T-helper 1 cell treated with Interleukin-12 subunit alpha and Interleukin-12 subunit beta and Interleukin-4 antibody, amounts not matched to agents 30 μg/mL and 1 μg/mL, for 36 hours (primary cell): ENCODE measurements around the gene PLPP1.

Source experiments
- H3K27ac Mint-ChIP-seq: one replicate; pipeline ENCODE4 v1.8.0; 2021; ENCODE audit warnings: mild to moderate bottlenecking, mixed read lengths
- H3K27me3 Mint-ChIP-seq: one replicate; pipeline ENCODE4 v1.8.0; 2021; ENCODE audit warnings: low read depth, mixed read lengths
- H3K36me3 Mint-ChIP-seq: one replicate; pipeline ENCODE4 v1.8.0; 2021; ENCODE audit warnings: low read depth, mixed read lengths
- H3K4me1 Mint-ChIP-seq: one replicate; pipeline ENCODE4 v1.8.0; 2021; ENCODE audit warnings: low read depth, mixed read lengths
- H3K4me3 Mint-ChIP-seq: one replicate; pipeline ENCODE4 v1.8.0; 2021; ENCODE audit warnings: mild to moderate bottlenecking, moderate library complexity, mixed read lengths
- H3K9me3 Mint-ChIP-seq: one replicate; pipeline ENCODE4 v1.8.0; 2021; ENCODE audit warnings: mixed read lengths

The PLPP1 gene

DNA sequence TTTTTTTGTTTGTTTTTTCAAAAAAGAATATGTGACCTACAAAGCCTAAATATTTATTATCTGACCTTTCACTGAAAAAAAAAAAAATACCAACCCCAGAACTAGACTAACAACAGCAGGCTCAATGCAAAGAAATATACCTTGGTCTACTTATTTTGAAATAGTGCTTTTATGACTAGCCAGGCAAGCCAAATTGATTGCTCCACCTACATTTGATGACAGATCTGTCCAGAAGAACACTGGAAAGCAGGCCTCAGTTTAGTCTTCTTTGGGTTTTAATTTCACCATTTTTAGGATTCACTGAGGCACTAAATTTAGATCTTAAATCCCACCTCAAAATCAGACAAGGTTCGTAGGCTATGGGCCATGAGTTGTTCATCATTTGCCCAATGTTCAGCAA lies 97.3 kb downstream of the PLPP1 start:
- Mint-ChIP-seq H3K27ac (no peak overlapping the region), H3K36me3 (peaks cover 41% of the 10 kb centered on the region), H3K9me3 (peaks cover 28% of the 10 kb centered on the region), H3K4me3 (no peak overlapping the region), H3K27me3 (no peaks in the 10 kb centered on the region), H3K4me1 (peaks cover 6% of the 10 kb centered on the region)

DNA sequence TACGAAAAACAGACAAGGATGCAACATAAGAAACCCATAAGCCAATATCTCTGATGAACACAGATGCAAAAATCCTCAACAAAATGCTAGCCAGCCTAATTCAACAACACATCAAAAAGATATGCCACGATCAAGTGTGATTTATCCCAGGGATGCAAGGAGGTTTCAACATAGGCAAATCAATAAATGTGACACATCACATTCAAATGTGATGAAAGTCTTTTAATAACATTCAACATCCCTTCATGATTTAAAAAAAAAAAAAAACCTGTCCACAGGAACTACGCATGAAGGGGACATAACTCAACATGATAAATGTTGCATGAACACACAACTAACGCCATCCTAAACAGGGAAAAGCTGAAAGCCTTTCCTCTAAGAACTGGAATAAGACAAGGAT lies 102.2 kb downstream of the PLPP1 start:
- Mint-ChIP-seq H3K9me3 (peaks cover 53% of the 10 kb centered on the region), H3K4me3 (no peak overlapping the region), H3K27ac (no peak overlapping the region), H3K36me3 (peaks cover 72% of the 10 kb centered on the region), H3K27me3 (no peaks in the 10 kb centered on the region), H3K4me1 (peaks cover 2% of the 10 kb centered on the region)

DNA sequence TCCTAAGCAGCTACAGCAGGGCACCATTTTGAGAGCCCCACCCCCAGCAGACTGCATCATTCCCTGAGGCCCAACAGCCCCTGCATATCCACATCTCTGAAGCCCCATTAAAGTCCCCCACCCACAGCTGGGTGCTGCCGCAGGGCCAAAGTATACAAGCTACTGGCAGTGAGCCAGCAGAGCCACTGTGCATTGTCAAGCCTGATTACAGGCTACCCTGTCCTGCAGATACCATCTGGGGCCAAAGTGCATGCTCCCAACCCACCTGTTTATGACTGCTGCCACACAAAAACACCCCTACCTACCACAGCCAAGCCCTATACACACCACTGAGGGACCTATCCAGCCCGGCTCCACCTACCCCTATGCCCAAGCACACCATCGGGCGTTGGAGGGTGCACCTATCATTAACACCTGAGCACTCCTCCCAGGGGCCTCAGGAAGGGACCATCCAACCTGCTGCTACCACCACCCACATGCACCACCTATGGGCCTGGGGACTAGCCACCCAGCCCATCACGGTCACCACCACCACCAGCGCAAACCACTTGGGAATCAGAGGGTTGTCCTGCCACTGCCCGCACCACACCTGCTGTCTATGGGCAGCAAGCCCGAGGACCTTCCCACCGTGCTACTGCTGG lies 105.0 kb downstream of the PLPP1 start:
- Mint-ChIP-seq H3K9me3 (peaks cover 40% of the 10 kb centered on the region), H3K27ac (no peak overlapping the region), H3K4me3 (no peak overlapping the region), H3K36me3 (peaks cover 62% of the 10 kb centered on the region), H3K4me1 (no peaks in the 10 kb centered on the region), H3K27me3 (no peaks in the 10 kb centered on the region)

DNA sequence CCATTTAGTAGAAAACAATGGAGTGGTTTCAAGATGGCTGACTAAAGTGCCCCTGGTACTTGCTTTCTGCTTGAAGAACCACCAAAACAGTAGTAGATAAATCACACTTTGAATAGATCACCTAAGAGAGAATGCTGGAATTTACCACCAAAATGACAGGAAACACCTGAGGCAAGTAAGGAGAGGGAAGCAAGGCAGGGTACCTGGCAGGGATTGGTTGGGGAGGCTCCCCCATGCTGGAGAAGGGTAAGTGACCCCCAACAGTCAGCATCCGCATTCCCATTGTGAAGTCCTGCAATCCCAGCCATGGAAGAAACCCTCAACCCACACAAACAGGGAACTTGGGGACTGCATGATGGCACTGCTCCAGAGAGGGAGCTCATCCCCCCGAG lies 105.5 kb downstream of the PLPP1 start:
- H3K36me3 Mint-ChIP-seq: peaks cover 61% of the 10 kb centered on the region
- H3K4me1 Mint-ChIP-seq: no peaks in the 10 kb centered on the region
- H3K9me3 Mint-ChIP-seq: peaks cover 35% of the 10 kb centered on the region
- no peaks in the 10 kb centered on the region for H3K27me3 Mint-ChIP-seq
- H3K27ac Mint-ChIP-seq: no peak overlapping the region
- H3K4me3 Mint-ChIP-seq: no peak overlapping the region

DNA sequence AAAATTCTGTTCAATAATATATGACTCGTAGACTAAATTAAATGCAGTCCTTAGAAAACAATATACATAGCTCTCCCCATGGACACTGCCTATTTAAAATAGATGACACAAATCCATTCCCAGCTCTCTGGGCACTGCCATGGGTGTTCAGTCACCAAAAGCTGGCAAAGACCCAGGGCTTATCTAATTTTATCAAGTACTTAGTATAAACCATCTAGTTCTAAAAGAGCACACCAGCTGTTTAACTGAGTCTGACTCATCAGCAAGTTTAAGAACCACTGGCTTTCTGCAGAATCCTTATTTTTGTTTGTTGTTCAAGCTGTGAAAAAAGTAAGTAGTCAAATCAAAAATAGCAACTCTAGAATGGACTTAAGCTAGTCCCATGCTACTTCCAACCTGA lies 107.6 kb downstream of the PLPP1 start:
- Mint-ChIP-seq H3K36me3 (peaks cover 63% of the 10 kb centered on the region), H3K9me3 (peaks cover 30% of the 10 kb centered on the region), H3K27me3 (no peaks in the 10 kb centered on the region), H3K4me1 (peaks cover 2% of the 10 kb centered on the region), H3K27ac (no peak overlapping the region), H3K4me3 (no peak overlapping the region)

DNA sequence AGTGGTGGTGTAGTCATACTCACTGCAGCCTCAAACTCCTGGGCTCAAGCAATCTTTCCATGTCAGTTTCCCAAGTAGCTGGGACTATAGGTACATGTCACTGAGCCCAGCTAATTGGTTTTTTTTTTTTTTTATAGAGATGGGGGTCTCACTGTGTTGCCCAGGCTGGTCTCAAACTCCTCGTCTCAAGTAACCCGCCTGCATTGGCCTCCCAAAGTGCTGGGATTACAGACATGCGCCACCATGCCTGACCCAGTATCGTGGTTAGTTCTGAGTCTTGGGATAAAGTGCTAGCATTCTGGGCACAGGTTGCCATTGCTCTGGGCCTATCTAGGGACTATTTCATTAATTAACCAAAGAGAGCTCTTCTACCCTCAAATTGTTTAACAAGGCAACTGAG lies 108.3 kb downstream of the PLPP1 start:
- H3K4me3 Mint-ChIP-seq: no peak overlapping the region
- peaks cover 3% of the 10 kb centered on the region for H3K4me1 Mint-ChIP-seq
- H3K27me3 Mint-ChIP-seq: no peaks in the 10 kb centered on the region
- H3K9me3 Mint-ChIP-seq: peaks cover 25% of the 10 kb centered on the region
- H3K36me3 Mint-ChIP-seq: peaks cover 57% of the 10 kb centered on the region
- no peak overlapping the region for H3K27ac Mint-ChIP-seq

DNA sequence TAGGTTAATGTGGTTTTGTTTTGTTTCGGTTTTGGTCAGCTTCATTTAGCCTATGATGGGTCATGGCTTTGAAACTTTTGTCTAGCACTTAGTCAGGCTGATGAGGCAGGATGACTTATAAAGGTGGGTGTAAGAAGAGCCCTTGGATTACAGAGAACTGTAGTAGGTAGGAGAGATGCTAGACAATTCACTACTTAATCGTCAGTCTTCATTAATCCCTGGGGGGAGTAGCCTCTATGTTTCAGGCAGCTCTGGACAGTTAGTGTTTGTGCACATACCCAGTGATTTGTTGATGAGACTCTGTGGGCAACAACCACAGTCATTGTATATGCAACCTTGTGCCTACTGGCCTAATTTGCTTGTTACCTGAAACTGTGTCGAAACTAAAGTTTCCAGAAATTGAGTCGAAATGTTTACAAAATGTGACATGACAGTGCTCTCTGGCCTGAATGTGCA lies 113.7 kb downstream of the PLPP1 start:
- no peaks in the 10 kb centered on the region for H3K27me3 Mint-ChIP-seq
- no peak overlapping the region for H3K4me3 Mint-ChIP-seq
- peaks cover 8% of the 10 kb centered on the region for H3K9me3 Mint-ChIP-seq
- no peak overlapping the region for H3K27ac Mint-ChIP-seq
- peaks cover 6% of the 10 kb centered on the region for H3K4me1 Mint-ChIP-seq
- H3K36me3 Mint-ChIP-seq: peaks cover 37% of the 10 kb centered on the region

DNA sequence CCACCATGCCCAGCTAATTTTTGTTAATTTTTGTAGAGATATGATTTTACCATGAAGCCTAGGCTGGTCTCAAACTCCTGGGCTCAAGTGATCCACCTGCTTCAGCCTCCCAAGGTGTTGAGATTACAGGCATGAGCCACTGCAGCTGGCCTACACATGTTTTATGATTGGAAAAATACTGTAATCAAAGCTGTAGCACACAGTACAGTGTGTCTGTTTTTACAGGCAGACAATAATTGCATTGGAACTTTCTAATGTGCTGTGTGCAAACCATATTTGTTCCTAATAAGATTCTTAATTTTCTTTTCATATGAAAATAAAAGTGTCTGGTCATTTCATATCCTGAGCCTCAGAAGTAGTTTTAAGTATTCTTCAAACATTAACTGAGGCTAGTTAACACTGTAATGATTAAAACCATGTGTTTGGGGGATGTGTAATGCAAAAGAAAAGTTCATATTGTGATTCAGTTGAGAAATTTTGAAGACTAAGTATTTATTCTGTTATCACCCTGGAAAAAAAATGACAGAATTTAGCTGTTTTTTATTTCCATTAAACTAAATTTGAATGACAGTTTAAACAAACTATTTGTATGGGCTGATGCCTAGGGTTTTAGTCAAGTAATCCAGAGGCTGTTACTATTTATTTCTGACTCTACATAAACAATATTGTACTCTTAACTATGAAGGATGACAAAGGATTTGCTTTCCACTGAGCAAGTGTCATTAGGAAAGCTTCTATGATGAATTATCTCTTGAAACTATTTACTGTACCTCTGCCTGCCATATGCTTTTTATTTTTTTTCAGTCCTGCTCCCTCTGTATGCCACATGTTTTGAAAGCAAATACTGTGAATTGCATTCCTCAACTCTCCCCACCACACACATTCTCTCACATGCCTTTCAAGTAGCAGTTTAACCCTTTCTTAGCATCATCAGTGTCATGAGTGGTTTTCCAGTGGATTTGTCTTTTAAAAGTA lies 115.5 kb downstream of the PLPP1 start:
- Mint-ChIP-seq H3K9me3 (peaks cover 8% of the 10 kb centered on the region), H3K27ac (no peak overlapping the region), H3K4me1 (peaks cover 6% of the 10 kb centered on the region), H3K36me3 (peaks cover 35% of the 10 kb centered on the region), H3K4me3 (no peak overlapping the region), H3K27me3 (no peaks in the 10 kb centered on the region)

DNA sequence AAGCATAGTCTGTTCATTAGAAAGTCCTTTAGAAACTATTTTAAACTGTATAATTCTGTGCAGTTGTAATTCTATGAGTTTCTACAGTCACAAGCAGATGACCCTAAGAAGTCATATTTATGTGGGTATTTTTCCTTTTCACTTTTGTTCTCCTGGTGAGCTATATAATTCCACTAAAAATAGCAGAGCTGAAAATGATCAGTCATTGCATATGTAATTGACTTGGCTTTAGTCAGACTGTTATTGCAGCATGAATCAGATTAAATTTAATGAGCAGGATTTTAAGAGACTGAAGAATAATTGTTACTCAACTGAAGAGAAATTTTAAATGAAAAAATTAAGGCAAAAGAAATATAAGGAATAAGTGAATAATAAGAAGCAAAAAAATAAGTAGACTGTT lies 118.5 kb downstream of the PLPP1 start:
- no peaks in the 10 kb centered on the region for H3K9me3 Mint-ChIP-seq
- no peak overlapping the region for H3K4me3 Mint-ChIP-seq
- peaks cover 25% of the 10 kb centered on the region for H3K36me3 Mint-ChIP-seq
- peaks cover 1% of the 10 kb centered on the region for H3K4me1 Mint-ChIP-seq
- no peaks in the 10 kb centered on the region for H3K27me3 Mint-ChIP-seq
- no peak overlapping the region for H3K27ac Mint-ChIP-seq

DNA sequence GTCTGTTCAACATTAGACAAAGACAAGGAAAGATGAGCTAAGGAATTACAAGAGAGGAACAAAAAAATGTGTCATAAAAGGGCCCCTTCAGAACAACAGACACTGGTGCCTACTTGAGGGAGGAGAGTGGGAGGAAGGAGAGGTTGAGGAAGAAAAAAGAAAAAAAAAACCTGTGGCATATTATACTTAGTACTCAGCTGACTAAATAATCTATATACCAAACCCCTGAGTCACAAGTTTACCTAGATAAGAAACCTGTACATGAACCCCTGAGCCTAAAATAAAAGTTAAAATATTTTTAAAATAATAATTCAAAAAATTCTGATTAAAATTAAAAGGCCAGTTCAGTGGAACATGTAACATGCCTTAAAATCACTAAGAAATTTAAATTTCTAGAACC lies 119.7 kb downstream of the PLPP1 start:
- H3K27me3 Mint-ChIP-seq: no peaks in the 10 kb centered on the region
- H3K4me1 Mint-ChIP-seq: no peaks in the 10 kb centered on the region
- H3K9me3 Mint-ChIP-seq: no peaks in the 10 kb centered on the region
- no peak overlapping the region for H3K27ac Mint-ChIP-seq
- peaks cover 24% of the 10 kb centered on the region for H3K36me3 Mint-ChIP-seq
- no peak overlapping the region for H3K4me3 Mint-ChIP-seq

DNA sequence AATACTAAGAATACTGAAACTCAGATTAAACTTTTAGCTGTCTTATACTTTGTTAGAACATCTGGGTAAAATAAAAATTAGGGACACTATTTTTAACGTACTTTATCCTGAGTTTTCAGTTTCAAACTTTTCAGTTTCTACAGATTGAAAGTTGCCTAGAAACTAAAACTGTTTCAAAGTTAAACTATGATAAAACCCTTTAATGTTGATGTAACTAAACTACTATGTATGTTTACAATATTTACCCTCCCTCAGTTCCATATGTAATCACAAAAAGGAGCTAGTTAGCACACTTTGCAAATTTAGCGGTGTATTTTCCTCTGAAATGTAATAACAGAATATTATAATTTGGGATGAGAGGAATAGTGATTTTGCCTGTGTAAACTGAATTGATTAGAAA lies 121.1 kb downstream of the PLPP1 start:
- Mint-ChIP-seq H3K4me1 (no peaks in the 10 kb centered on the region), H3K27me3 (no peaks in the 10 kb centered on the region), H3K9me3 (no peaks in the 10 kb centered on the region), H3K27ac (no peak overlapping the region), H3K36me3 (peaks cover 23% of the 10 kb centered on the region), H3K4me3 (no peak overlapping the region)

DNA sequence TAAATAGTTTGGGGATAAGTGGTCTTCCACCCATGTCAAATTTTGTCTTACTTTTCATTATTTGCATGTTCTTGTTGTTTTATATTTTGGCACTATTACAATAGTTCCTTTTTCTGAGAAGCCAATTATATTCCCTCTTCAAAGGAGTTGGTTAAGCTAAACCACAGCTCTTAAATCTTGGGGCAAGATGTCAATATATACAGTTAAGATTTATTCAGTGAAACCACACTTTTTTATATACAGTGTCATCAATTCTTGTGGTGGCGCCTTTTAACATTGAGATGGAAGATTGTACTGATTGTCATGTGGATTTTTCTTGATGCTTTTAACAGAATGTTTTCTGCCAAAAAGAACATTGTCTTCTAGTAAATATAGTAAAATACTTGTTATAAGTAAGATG lies 122.9 kb downstream of the PLPP1 start:
- Mint-ChIP-seq H3K27me3 (no peaks in the 10 kb centered on the region), H3K9me3 (no peaks in the 10 kb centered on the region), H3K36me3 (peaks cover 21% of the 10 kb centered on the region), H3K27ac (no peak overlapping the region), H3K4me3 (no peak overlapping the region), H3K4me1 (no peaks in the 10 kb centered on the region)

DNA sequence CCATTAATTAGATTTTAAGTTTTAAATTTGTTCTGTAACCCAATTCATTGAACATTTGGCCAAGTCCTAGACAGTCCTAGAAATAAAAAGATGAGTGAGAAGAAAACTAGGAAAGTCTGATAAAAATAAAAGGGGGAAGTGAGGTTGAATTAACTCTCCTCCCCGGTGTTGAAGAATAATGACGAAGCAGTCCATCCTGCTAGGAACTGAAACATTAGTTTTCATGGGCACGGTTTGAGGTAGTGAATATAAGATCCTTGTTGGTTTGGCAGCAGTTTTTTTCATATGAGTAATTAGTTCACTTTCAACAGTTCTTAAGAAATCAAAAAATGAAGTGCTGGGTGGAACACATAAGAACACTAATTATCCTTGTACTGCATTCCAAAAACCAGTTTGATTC lies 123.9 kb downstream of the PLPP1 start:
- no peaks in the 10 kb centered on the region for H3K4me1 Mint-ChIP-seq
- no peak overlapping the region for H3K4me3 Mint-ChIP-seq
- H3K27me3 Mint-ChIP-seq: no peaks in the 10 kb centered on the region
- no peak overlapping the region for H3K27ac Mint-ChIP-seq
- peaks cover 23% of the 10 kb centered on the region for H3K36me3 Mint-ChIP-seq
- H3K9me3 Mint-ChIP-seq: no peaks in the 10 kb centered on the region

DNA sequence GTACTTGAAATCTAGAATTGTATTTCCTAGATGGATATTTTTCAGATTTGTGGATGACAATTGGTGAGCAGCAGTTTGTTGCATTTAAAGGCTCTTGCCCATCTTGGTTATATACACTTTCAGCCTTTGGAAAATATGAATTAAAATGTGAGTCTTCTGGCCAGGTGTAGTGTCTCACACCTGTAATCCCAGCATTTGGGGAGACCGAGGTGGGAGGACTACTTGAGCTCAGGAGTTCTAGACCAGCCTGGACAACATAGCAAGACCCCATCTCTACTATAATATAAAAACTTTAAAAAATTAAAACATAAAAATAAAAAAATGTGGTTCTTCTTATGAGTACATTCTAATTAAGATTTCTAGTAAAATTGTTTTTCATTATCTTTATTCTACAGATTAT lies 125.0 kb downstream of the PLPP1 start:
- no peak overlapping the region for H3K4me3 Mint-ChIP-seq
- H3K27ac Mint-ChIP-seq: no peak overlapping the region
- no peaks in the 10 kb centered on the region for H3K4me1 Mint-ChIP-seq
- peaks cover 23% of the 10 kb centered on the region for H3K36me3 Mint-ChIP-seq
- no peaks in the 10 kb centered on the region for H3K9me3 Mint-ChIP-seq
- no peaks in the 10 kb centered on the region for H3K27me3 Mint-ChIP-seq

DNA sequence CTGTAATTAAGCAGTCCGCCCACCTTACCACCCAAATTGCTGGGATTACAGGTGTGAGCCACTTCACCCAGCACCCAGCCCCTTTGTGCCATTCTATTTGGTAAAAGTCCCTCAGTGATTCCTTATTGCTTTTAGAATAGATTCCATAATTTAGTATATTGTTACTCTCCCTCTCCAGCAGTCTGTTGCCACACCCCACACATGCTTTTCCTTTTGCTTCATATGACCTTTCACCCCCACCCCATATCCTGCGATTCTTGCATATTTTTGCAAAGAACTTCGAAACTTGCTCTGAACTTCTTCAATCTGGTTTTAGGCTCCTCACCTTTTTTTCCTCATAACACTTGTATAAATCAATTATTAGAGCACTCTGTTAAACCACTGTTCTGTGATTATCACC lies 126.8 kb downstream of the PLPP1 start:
- Mint-ChIP-seq H3K4me3 (no peak overlapping the region), H3K27ac (no peak overlapping the region), H3K4me1 (no peaks in the 10 kb centered on the region), H3K9me3 (no peaks in the 10 kb centered on the region), H3K36me3 (peaks cover 25% of the 10 kb centered on the region), H3K27me3 (no peaks in the 10 kb centered on the region)
